GM18909 (cell line): ENCODE data around the gene TXNDC11.
A peak's percentile ranks its signal among the peaks of the same experiment; 100 is the strongest.
"Not testable (repeated sequence)": the region's sequence is repeated elsewhere in the genome, so short reads cannot be mapped to it uniquely, and the experiment has no call there.

Experiments used
- ATAC-seq: cut with Tn5 transposase; IDR thresholded peaks from one replicate; pipeline ENCODE4 v1.9.1; 2021; ENCODE audit warnings: mild to moderate bottlenecking; ENCODE audit not compliant: unreplicated experiment, poor library complexity

The TXNDC11 gene

GRCh38 chr16:11742536-11743307 is at the start of gene TXNDC11:
TSS of gene TXNDC11 (minus strand) at chr16:11742857. CDS start at chr16:11742730, 127 bp downstream.
- ATAC-seq, result peak; percentile 92

GRCh38 chr16:11791144-11791828 is 48.6 kb upstream of the TXNDC11 start:
- no peak for ATAC-seq

- no peak for ATAC-seq
Observed at GRCh38 chr16:11788914-11789313, 46.3 kb upstream of the TXNDC11 start.

GRCh38 chr16:11784980-11785599 is 42.4 kb upstream of the TXNDC11 start:
- not testable (repeated sequence) for ATAC-seq

GRCh38 chr16:11784381-11784780 is 41.7 kb upstream of the TXNDC11 start:
- ATAC-seq, result not testable (repeated sequence)

- no peak for ATAC-seq
Observed at GRCh38 chr16:11784038-11784369, 41.3 kb upstream of the TXNDC11 start.

GRCh38 chr16:11783319-11784037 is 40.8 kb upstream of the TXNDC11 start:
- ATAC-seq, result peak; percentile 71

- ATAC-seq, result no peak
Observed at GRCh38 chr16:11781773-11782172, 39.1 kb upstream of the TXNDC11 start.

GRCh38 chr16:11780991-11781680 is 38.5 kb upstream of the TXNDC11 start:
- ATAC-seq, result no peak

GRCh38 chr16:11779074-11779473 is 36.4 kb upstream of the TXNDC11 start:
- no peak for ATAC-seq

GRCh38 chr16:11774065-11774626 is 31.5 kb upstream of the TXNDC11 start:
- ATAC-seq, result no peak

GRCh38 chr16:11768849-11769248 is 26.2 kb upstream of the TXNDC11 start:
- ATAC-seq, result no peak

GRCh38 chr16:11762431-11762830 is 19.8 kb upstream of the TXNDC11 start:
- no peak for ATAC-seq

- no peak for ATAC-seq
Observed at GRCh38 chr16:11759997-11760396, 17.3 kb upstream of the TXNDC11 start.

GRCh38 chr16:11759163-11759834 is 16.6 kb upstream of the TXNDC11 start:
- ATAC-seq, result no peak

- ATAC-seq, result no peak
Observed at GRCh38 chr16:11757671-11758545, 15.3 kb upstream of the TXNDC11 start.

GRCh38 chr16:11756248-11756647 is 13.6 kb upstream of the TXNDC11 start:
- ATAC-seq, result no peak

GRCh38 chr16:11755022-11755760 is 12.5 kb upstream of the TXNDC11 start:
- no peak for ATAC-seq
